Neural progenitor cell (in vitro differentiated cells): Measurements from ENCODE around the gene PUM1.

Source experiments
- EZH2 ChIP-seq: fragments of 200-600 bp; sonication (generic); IDR thresholded peaks from 2 replicates; pipeline ENCODE4 v1.6.1; 2017; ENCODE audit warnings: antibody characterized with exemption, mild to moderate bottlenecking, moderate library complexity
- EZH2phosphoT487 ChIP-seq: fragments of 200-600 bp; sonication (generic); IDR thresholded peaks from 2 replicates; pipeline ENCODE4 v1.6.1; 2017; ENCODE audit warnings: antibody characterized with exemption
- TF ChIP-seq, protein P1 (sequence below): fragments of 200-600 bp; sonication (generic); IDR thresholded peaks from 2 replicates; pipeline ENCODE4 v1.5.1; 2017; ENCODE audit warnings: antibody characterized with exemption, mild to moderate bottlenecking

DNA sequence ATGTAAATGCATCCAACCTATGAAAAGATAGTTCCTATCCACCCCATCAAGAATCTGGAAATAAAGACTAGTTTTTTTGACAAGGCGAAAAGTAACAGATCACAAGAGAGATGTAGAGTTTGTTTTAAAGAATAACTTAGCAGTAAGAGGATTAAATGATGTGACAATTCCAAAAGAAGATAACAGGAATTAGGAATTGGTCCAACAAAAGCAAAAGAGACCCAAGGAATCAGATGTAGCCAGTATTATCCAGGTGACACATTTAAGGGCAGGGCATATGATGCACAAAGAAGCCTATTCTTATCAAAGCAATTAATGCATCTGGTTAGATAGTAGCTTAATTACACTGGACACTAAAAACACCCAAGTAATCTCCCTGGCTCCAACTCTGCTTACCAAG is 53.8 kb downstream of the PUM1 start:
- TF ChIP-seq, protein P1, sequence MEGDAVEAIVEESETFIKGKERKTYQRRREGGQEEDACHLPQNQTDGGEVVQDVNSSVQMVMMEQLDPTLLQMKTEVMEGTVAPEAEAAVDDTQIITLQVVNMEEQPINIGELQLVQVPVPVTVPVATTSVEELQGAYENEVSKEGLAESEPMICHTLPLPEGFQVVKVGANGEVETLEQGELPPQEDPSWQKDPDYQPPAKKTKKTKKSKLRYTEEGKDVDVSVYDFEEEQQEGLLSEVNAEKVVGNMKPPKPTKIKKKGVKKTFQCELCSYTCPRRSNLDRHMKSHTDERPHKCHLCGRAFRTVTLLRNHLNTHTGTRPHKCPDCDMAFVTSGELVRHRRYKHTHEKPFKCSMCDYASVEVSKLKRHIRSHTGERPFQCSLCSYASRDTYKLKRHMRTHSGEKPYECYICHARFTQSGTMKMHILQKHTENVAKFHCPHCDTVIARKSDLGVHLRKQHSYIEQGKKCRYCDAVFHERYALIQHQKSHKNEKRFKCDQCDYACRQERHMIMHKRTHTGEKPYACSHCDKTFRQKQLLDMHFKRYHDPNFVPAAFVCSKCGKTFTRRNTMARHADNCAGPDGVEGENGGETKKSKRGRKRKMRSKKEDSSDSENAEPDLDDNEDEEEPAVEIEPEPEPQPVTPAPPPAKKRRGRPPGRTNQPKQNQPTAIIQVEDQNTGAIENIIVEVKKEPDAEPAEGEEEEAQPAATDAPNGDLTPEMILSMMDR = no peak
- TF ChIP-seq EZH2phosphoT487 = no peak
- no peak for TF ChIP-seq EZH2
